RWPE1 (cell line): ENCODE data around the gene MAL.

Source experiments
- CTCF ChIA-PET: fragments of 350-600 bp; sonication (Branson Sonifier 250); formaldehyde crosslinking; extraction: SDS; loops from one replicate; lab custom pipeline; 2021; lab: Yijun Ruan, JAX
- POLR2A ChIA-PET: fragments of 400-600 bp; formaldehyde crosslinking; extraction: SDS; loops from one replicate; lab custom pipeline; 2020; ENCODE audit warnings: antibody characterized with exemption; ENCODE audit not compliant: low non-redundant PET; lab: Yijun Ruan, JAX
- DNase-seq: peaks from one replicate; pipeline ENCODE4 v3.0.0; 2012; ENCODE audit warnings: low spot score
- H3K27ac ChIP-seq: fragments of 450-650 bp; 2 replicates; pipeline ENCODE4 v1.5.1; 2017
- TF ChIP-seq, protein P1 (sequence below): fragments of 450-650 bp; conservative IDR thresholded peaks from 2 replicates; pipeline ENCODE4 v1.5.1; 2017; ENCODE audit warnings: low read depth, mild to moderate bottlenecking

The MAL gene

DNA sequence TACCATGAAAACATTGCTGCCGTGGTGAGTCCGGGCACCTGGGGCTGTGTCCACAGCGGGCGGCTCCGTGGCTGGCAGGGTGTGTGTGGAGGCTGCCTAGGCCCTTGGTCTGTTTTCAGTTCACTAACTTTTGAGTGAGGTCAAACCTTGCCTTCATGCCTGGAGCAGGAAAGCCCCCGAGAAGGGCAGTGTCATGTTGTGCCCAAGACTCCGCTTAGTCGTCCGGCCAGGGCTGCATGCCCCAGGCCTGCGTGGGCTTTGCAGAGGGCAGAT is 24.1 kb downstream of the MAL start:
- CTCF ChIA-PET: no interaction called here
- POLR2A ChIA-PET: no interaction called here
- TF ChIP-seq, protein P1, sequence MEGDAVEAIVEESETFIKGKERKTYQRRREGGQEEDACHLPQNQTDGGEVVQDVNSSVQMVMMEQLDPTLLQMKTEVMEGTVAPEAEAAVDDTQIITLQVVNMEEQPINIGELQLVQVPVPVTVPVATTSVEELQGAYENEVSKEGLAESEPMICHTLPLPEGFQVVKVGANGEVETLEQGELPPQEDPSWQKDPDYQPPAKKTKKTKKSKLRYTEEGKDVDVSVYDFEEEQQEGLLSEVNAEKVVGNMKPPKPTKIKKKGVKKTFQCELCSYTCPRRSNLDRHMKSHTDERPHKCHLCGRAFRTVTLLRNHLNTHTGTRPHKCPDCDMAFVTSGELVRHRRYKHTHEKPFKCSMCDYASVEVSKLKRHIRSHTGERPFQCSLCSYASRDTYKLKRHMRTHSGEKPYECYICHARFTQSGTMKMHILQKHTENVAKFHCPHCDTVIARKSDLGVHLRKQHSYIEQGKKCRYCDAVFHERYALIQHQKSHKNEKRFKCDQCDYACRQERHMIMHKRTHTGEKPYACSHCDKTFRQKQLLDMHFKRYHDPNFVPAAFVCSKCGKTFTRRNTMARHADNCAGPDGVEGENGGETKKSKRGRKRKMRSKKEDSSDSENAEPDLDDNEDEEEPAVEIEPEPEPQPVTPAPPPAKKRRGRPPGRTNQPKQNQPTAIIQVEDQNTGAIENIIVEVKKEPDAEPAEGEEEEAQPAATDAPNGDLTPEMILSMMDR: no peak
- DNase-seq: no peak
- no peak overlapping the region for H3K27ac ChIP-seq

DNA sequence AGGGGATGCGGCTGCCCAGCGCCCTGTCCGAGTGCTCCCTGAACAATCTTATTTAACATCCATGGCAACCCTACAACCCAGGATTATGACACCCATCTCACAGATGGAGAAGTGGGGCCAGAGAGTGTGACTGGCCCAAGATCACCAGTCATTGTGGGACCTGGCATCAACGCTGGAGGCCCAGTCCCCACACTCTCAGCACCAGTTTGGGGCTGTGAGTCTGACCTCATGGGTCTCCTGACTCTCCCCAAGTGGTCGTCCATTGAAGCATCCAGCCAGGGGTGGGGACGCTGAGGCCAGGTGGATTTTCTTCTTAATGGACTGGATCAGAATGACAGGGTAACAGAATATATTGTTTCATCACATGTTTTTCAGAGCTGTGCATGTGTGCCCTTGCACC is 24.5 kb downstream of the MAL start:
- CTCF ChIA-PET: no interaction called here
- POLR2A ChIA-PET: no interaction called here
- no peak overlapping the region for H3K27ac ChIP-seq
- TF ChIP-seq, protein P1: no peak
- DNase-seq: no peak

- ChIA-PET POLR2A (no interaction called here), CTCF (no interaction called here)
- TF ChIP-seq, protein P1: no peak
- no peak for DNase-seq
- no peak overlapping the region for H3K27ac ChIP-seq
These were observed 25.1 kb downstream of the MAL start for GRCh38 chr2:95050385-95051300.

GRCh38 chr2:95051626-95052025 is 26.1 kb downstream of the MAL start:
- ChIA-PET CTCF (interaction anchor here (0.9 to 2.9 kb wide), 2 partner anchors 28 to 29 kb away, joined by 4 to 18 read pairs; no protein-coding TSS in a partner anchor), POLR2A (no interaction called here)
- no peak overlapping the region for H3K27ac ChIP-seq
- TF ChIP-seq, protein P1: no peak
- no peak for DNase-seq

DNA sequence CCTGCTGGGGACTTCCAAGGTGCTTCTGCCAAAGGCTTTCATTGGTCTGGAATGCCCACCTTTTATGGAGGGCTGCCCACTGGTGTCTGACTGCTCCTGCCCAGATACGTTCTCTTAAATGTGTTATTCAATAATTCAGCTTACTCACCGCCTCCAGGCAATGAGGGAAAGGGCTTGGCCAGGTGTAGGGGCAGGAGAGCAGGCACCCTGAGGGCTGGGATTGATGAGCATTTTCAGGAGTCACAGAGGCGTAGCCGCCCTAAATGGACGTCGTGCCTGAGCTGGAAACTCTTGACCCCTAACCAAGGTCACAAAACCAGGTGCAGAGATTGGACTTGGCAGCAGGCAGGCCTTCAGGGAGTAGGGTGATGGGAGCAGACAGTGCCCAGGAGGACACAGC is 26.8 kb downstream of the MAL start:
- ChIA-PET POLR2A (no interaction called here), CTCF (interaction anchor here (0.9 to 2.9 kb wide), 2 partner anchors 27 to 29 kb away, joined by 4 to 18 read pairs; no protein-coding TSS in a partner anchor)
- peak; percentile 76 for DNase-seq
- no peak overlapping the region for H3K27ac ChIP-seq
- TF ChIP-seq, protein P1: no peak

- DNase-seq: no peak
- POLR2A ChIA-PET: no interaction called here
- TF ChIP-seq, protein P1: no peak
- H3K27ac ChIP-seq: no peak overlapping the region
- CTCF ChIA-PET: interaction anchor here (0.8 to 2.9 kb wide), 4 partner anchors 9 to 67 kb away, joined by 4 to 18 read pairs (median 5); no protein-coding TSS in a partner anchor
These were observed 27.4 kb downstream of the MAL start for GRCh38 chr2:95052804-95053479.
